Measurements from ENCODE around the gene MSRB1. TPM values are rescaled to one million over a fixed set of nuclear protein-coding genes. Genes with fewer than 3 reads are reported as not detected.

The MSRB1 gene
- total and polyA plus RNA-seq, 2 of the 13 experiments (the other 11 are each of a cell fraction or from before 2014, with no cell fraction given), result 32.1 to 75.4 TPM

DNA sequence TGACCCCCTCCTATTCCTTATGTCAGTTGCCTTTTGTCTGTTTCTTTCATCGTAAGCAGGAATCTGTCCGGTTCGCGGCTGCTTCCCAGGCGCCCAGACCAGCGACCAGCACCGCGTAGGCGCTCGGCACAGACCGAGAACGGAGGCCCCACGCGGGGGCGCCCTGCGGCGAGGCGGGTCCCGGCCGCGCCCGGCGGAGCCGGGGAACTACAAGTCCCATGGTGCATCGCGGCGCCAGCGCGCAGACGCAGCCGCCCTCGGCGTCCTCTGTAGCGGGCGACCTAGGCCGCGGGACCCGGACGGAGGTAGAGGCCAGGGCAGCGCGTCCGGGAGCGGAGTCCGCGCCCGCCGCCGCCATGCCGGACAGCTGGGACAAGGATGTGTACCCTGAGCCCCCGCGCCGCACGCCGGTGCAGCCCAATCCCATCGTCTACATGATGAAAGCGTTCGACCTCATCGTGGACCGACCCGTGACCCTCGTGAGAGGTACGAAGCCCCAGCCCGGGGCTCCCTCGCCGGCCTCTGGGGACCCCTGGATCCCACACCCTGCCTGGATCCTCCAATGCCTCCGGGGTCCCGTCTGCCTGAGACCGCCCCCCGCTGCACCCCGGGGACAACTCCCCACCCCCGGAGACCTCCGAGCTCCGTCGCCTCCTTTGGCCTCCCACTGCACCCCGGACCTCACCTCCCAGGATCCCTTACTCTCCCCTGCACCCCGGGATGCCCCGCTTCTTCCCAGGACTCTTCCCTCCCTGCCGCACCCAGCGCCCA is 16.5 kb upstream of the MSRB1 start, which contains the start of gene NDUFB10 (continued):
- TF ChIP-seq CSRNP1 (CRISPR knock-in tag; IDR thresholded peaks at IDR 0.05) (peak; percentile 47; the same call in 1 of the 2 replicates), HNF4A (CRISPR knock-in tag; IDR thresholded peaks at IDR 0.05) (peak; percentile 39; the same call in 1 of the 2 replicates), ZNF784 (CRISPR knock-in tag; IDR thresholded peaks at IDR 0.05; ENCODE audit: borderline replicate concordance) (no peak), ARNTL (CRISPR knock-in tag; IDR thresholded peaks at IDR 0.05) (0 out of 2 replicates have a peak, but pooled peaks have one; percentile 42), GATAD2A (CRISPR knock-in tag; IDR thresholded peaks at IDR 0.05) (no peak; the same call in 1 of the 2 replicates), ZNF589 (CRISPR knock-in tag; conservative IDR thresholded peaks at IDR 0.05) (peak; percentile 57; the same call in 1 of the 2 replicates), PHF20 (CRISPR knock-in tag; IDR thresholded peaks at IDR 0.05) (peak; percentile 67)
- TF ChIP-seq, protein P1, sequence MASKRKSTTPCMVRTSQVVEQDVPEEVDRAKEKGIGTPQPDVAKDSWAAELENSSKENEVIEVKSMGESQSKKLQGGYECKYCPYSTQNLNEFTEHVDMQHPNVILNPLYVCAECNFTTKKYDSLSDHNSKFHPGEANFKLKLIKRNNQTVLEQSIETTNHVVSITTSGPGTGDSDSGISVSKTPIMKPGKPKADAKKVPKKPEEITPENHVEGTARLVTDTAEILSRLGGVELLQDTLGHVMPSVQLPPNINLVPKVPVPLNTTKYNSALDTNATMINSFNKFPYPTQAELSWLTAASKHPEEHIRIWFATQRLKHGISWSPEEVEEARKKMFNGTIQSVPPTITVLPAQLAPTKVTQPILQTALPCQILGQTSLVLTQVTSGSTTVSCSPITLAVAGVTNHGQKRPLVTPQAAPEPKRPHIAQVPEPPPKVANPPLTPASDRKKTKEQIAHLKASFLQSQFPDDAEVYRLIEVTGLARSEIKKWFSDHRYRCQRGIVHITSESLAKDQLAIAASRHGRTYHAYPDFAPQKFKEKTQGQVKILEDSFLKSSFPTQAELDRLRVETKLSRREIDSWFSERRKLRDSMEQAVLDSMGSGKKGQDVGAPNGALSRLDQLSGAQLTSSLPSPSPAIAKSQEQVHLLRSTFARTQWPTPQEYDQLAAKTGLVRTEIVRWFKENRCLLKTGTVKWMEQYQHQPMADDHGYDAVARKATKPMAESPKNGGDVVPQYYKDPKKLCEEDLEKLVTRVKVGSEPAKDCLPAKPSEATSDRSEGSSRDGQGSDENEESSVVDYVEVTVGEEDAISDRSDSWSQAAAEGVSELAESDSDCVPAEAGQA (IDR thresholded peaks at IDR 0.05; ENCODE audit: low read depth), result no peak
- TF ChIP-seq, protein P1 (CRISPR knock-in tag; IDR thresholded peaks at IDR 0.05; ENCODE audit: borderline replicate concordance), result 0 out of 2 replicates have a peak, but pooled peaks have one; percentile 33

All from HepG2 (cell line).